ENCODE measurements around the gene SRPK1.

Gene SRPK1

DNA sequence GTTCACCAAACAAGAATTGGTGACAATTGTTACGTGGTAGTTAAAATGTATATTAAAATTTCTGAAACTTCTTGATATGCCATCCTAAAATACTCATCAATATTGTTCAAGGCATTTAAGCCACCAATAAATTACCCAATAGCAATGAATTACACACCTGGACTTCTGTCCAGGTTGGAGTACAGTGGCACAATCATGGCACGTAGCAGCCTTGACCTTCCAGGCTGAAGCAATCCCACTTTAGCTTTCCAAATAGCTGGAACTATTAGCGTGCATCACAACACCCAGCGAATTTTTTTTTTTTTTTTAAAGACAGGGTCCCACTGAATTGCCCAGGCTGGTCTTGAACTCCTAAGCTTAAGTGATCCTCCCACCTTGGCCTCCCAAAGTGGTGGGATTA lies 17.2 kb downstream of the SRPK1 start:
- in situ Hi-C loops (cut with MboI; ENCODE audit: low sequenced_read_pairs) = no loop called here

DNA sequence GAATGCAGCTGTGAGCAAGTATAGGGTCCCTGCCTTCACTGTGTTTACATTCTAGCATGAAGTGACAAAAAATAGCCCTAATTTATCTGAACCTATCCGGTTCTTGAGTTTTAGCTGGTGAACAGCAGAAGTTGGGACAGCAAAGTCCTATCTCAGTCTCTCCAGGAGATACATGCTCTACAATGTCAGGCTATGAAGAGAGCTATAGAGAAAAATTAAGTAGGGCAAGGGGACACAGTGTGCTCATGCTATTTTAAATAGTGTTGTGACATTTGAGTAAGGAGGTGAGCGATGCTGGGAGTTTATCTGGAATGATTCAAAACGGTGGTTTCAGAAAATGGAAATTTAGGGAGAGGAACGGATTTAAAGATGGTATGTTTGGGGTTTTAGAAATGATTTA lies 20.4 kb downstream of the SRPK1 start:
- in situ Hi-C loops (cut with MboI; ENCODE audit: low sequenced_read_pairs) = no loop called here

DNA sequence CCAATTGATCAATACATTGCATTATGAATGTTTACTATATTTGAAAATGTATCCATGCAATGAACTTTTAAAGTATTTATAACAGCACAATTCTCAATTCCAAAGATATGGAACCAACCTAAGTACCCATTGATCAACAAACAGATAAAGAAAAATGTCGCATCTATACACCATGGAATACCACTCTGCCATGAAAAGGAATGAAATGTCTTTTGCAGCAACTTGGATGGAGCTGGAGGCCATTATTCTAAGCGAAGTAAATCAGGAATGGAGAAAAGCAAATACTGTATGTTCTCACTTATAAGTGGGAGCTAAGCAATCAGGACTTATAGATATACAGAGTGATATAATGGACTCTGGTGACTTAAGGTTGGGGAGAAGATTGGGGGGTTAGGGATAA lies 22.9 kb downstream of the SRPK1 start:
- in situ Hi-C loops (cut with MboI; ENCODE audit: low sequenced_read_pairs) = no loop called here

DNA sequence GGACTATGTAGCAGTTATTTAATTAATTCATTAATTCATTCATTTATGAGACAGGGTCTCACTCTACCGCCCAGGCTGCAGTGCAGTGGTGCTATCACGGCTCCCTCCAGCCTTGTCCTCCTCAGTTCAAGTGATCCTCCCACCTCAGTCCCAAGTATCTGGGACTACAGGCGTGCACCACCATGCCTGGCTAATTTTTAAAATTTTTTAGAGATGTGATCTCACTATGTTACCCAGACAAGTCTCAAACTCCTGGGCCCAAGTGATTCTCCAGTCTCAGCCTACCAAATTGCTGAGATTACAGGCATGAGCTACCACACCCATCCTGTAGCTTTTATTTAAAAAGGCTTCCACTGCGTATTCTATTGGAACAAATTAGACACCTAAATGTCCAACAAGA lies 23.4 kb downstream of the SRPK1 start:
- in situ Hi-C loops (cut with MboI; ENCODE audit: low sequenced_read_pairs) = no loop called here

DNA sequence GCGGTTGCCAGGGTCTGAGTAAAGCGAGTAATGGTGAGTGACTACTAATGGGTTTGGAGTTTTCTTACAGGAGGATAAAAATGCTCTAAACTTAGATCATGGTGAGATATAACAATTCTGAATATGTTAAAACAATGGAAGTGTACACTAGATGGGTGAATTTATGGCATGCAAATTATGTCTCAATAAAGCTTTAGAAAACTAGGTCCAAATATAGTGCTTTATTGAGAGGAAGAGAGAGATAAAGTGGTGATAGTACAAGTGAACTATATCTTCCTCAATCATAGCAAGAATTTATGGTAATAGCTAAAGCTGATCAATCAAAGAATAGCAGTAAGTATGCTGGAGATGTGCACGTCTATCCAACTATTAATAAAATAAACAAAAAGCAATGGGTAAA lies 23.9 kb downstream of the SRPK1 start:
- in situ Hi-C loops (cut with MboI; ENCODE audit: low sequenced_read_pairs) = no loop called here

DNA sequence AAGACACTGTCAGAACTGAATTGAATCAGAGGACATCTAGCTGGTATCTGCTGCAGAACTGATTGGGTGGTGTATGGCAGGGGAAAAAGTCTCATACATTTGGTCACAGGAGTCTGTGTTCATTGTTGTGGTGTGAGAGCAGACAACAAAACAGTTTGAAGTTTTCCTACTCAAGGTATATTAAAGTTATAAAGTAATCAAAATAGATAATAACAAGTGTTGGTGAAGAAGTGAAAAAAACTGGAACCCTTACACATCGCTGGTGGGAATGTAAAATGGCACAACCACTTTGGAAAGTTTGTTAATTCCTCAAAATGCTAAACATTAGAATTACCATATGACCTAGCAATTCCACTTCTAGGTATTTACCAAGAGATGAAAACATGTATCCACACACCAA lies 24.7 kb downstream of the SRPK1 start:
- in situ Hi-C loops (cut with MboI; ENCODE audit: low sequenced_read_pairs) = no loop called here

DNA sequence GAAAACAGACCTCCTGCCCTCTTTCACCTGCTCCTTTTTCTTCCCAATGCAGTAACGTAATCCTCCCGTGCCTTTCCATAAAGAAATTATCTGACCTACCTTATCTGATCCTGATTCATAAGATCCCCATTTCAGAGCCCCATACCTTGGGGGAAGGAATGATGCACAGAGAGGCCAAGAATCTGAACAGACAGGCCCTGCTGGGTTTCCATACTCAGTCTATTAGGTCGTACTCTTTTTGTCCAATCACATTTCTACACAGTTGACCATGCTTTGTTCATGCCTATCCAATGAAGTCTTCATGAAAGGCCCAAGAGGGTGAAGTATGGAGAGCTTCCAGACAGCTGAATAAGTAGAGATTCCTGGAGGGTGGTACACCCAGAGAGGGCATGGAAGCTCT lies 25.3 kb downstream of the SRPK1 start:
- in situ Hi-C loops (cut with MboI; ENCODE audit: low sequenced_read_pairs) = no loop called here

DNA sequence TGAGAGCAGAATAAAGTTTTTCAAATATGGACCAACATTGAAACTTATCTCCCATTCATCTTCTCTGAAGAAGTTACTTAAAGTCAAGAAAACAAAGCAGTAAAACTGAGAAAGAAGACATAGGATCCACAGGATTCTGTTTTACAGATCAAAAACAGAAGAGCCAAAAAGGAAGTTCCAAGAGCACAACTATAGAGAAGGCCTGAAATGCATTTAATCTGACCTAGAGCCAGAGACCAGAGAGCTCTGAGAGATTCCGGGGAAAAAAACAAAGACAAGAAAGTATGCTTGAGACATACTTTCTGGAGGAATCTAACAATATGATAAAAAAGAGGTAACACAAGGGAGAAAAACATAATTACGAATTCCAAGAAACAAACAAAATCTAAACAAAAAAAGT lies 26.1 kb downstream of the SRPK1 start:
- in situ Hi-C loops (cut with MboI; ENCODE audit: low sequenced_read_pairs) = no loop called here

DNA sequence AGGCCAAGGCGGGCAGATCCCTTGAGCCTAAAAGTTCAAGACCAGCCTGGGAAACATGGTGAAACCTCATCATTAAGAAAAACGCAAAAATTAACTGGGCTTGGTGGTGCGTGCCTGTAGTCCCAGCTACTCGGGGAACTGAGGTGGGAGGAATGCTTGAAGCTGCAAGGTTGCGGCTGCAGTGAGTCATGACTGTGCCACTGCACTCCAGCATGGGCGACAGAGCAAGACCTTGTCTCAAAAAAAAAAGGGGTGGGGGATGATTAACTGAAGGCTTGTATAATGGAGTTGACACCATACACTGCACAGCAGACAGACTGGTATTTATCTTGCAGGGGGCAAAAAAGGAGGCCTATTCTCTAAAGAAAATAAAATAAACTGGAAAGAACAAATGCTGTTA lies 27.7 kb downstream of the SRPK1 start:
- in situ Hi-C loops (cut with MboI; ENCODE audit: low sequenced_read_pairs) = no loop called here

DNA sequence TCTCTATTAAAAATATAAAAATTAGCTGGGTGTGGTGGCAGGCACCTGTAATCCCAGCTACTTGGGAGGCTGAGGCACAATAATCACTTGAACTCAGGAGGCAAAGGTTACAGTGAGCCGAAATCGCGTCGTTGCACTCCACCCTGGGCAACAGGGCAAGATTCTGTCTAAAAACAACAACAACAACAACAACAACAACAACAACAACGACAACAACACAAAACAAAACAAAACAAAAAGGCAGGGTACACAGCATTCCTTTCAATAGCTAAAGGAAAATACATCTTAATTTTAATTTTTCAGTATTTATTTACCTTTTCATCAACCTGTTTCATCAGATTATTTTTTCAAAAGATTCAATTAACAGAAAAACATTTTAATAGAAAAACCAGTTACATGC lies 28.4 kb downstream of the SRPK1 start:
- in situ Hi-C loops (cut with MboI; ENCODE audit: low sequenced_read_pairs) = no loop called here

DNA sequence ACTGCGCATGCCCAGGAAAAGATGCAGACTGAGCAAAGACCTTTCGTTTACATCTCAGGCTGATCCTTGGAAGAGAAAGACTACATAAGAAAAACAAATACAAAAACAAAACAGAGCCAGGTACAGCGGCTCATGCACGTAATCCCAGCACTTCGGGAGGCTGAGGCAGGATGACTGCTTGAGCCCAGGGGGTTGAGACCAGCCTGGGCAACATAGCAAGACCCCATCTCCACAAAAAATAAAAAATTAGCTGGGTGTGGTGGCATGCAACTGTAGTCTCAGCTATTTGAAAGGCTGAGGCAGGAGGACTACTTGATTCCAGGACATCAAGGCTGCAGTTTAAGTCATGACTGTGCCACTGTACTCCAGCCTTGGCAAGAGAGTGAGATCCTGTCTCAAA lies 41.7 kb downstream of the SRPK1 start:
- in situ Hi-C loops (cut with MboI; ENCODE audit: low sequenced_read_pairs) = no loop called here

DNA sequence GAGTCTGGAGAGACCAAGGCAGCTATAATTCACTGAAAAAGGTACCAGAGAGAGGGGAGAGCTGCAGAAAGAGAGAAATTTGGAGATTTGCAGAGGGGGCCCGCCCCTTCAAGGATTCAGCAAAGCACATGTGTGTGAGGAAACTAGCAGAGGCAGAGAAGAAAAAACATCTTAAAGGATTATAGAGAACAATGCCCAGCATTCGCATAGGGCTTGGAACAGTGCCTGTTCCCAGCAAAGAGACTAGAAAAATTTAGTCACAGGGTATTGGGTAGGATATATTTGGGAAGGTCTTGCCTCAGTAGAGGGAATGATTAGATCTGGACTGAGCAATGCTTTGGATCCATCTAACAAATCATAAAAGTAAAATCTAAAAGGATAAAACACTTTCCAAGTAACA lies 44.0 kb downstream of the SRPK1 start:
- in situ Hi-C loops (cut with MboI; ENCODE audit: low sequenced_read_pairs) = no loop called here

DNA sequence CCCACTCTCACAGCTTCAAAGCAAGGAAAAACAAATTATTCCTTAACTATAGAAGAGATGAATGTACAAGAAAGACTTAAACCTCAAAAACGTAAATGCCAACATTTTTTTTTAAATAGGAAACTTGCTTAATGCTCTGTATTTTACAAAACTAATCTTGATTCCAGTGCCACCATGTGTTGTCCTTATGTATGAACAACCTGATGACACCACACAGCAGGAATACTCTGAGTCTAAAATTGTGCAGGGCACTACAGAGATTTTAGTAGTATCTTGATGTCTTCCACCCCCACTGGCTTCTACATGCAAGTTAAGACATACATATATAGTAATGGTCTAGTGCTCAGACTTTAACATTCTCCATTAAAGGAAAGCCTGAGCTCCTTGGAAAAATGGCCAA lies 46.2 kb downstream of the SRPK1 start:
- in situ Hi-C loops (cut with MboI; ENCODE audit: low sequenced_read_pairs) = no loop called here

DNA sequence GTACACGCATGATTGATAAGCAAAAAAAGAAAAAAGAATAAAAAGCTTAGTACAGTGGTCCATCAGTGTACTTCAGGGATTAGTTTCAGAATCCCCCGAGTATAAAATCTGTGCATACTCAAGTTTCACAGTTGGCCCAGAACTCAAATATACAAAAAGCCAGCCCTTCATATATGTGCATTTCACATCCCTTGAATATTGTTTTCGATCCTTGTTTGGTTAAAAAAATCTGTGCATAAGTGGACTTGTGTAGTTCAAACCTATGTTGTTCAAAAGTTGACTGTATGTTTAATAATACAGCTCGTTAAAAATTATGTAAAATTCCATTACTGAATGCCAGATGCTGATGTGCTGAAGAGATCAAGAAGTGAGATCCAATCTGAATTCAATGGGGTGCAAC lies 61.5 kb downstream of the SRPK1 start:
- in situ Hi-C loops (cut with MboI; ENCODE audit: low sequenced_read_pairs) = no loop called here

DNA sequence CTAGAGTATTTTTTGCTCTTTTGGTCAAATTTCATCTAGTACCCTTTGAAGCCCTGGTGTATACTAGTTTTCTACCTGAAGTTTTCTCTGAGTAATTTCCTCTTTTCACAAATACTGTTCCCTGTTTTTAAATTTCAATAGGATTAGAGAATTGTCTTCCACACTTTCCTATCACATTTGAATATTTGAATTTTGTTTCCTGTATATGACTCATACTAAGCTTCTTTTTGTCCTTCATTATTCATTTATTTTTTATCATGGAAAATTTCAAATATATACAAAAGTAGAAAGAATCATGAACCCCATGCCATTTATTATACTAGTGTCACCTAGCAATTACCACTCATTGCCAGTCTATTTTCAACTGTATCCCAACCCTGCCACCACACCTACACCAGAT lies 63.0 kb downstream of the SRPK1 start:
- in situ Hi-C loops (cut with MboI; ENCODE audit: low sequenced_read_pairs) = no loop called here

DNA sequence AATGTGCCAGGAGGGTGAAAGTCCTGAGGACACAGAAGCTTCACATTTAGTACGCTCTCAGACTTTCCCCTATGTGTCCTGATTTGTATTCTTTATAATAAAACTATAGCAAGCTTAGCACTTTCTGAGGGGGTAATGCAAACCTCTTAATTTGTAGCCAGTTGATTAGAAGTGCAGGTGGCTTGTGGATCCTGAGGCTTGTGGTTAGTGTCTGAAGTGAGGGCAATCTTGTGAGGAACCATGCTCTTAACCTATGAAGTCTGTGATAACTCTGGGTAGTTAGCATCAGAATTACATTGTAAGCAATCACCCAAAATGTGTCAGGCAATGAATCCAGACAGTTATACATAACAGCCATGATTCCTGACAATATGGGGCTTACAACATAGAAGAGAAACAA lies 64.6 kb downstream of the SRPK1 start:
- in situ Hi-C loops (cut with MboI; ENCODE audit: low sequenced_read_pairs) = no loop called here

DNA sequence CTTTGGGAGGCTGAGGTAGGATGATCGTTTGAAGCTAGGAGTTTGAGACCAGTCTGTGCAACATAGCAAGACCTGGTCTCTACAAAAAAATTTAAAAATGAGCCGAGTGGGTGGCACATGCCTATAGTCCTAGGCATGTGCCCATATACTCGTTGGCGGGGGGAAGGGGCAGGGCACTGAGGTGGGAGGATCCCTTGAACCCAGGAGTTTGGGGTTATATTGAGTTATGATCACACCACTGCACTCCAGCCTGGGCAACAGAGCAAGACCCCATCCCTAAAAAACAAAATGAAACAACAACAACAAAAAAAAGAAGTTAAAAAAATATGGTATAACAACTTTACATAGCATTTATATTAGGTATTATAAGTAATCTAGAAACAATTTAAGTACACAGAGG lies 67.9 kb downstream of the SRPK1 start:
- in situ Hi-C loops (cut with MboI; ENCODE audit: low sequenced_read_pairs) = no loop called here

DNA sequence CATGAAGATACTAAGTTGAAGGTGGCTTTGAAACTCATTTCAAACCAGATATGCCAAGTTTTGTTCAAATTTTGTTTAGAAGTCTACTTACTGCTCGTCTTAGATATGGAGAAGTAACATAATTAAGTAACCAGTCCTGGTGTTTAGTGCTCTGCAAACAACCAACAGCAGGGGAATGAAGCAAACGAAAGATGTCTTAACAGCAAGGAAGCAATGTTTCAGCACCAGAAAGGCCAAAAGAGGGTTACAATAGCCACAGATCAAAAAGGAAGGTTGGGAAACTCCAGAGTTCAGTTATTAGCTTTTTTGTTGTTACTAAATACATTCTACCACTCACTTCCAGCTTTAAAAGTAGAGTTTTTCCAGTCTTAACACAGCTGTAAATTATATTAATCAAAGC lies 70.7 kb downstream of the SRPK1 start:
- in situ Hi-C loops (cut with MboI; ENCODE audit: low sequenced_read_pairs) = no loop called here

DNA sequence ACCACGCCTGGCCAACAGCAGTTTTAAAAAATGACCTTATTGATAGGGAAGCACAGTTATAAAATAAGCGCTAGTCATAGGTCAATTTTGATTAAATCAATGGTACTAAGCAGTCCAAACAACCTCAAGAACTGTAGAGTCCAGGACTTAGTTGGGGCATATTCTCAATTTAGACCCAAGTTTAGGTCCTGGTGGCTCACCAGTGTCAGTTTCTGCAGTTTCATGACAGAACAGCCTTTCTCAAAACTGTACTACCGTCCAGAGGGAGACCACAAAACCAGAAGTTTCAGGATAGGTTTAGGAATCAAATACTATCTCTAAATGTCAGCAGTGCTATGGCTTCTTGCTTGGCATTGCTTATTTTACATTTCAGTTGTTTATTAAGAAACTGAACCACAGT lies 76.6 kb downstream of the SRPK1 start:
- in situ Hi-C loops (cut with MboI; ENCODE audit: low sequenced_read_pairs) = no loop called here

DNA sequence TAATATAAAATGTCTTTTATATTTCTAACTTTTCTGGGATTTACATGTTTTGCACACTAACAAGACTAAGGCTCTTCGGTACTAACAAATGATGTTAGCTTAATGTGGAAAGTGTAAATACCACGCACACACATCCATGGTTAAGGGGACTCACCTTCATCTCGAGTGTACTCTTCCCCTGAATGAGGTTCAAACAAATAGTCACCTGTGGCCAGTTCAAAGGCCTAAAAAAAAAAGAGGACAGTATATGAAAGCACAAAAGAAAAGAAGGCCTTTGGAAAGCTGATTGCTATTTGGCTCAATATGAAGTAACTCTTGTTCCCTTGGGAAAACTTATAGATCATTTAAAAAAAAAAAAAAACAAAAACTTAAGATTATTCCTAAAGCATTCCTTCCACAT lies 78.5 kb downstream of the SRPK1 start:
- in situ Hi-C loops (cut with MboI; ENCODE audit: low sequenced_read_pairs) = no loop called here

DNA sequence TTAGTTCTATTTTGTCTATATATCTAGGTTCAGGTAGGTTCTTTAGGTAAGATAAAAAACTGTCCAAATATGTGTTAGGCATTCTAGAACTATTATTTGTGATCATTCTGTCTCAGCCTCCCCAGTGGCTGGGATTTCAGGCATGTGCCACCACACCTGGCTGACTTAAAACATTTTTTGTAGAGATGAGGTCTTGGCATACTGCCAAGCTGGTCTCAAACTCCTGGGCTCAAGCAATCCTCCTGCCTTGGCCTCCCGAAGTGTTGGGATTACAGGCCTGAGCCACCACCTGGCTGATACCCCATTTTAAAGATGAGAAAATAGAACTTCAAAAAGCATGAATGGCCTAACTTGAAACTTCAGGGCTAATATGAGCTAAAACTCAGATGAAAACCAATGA lies 81.9 kb downstream of the SRPK1 start:
- in situ Hi-C loops (cut with MboI; ENCODE audit: low sequenced_read_pairs) = no loop called here

DNA sequence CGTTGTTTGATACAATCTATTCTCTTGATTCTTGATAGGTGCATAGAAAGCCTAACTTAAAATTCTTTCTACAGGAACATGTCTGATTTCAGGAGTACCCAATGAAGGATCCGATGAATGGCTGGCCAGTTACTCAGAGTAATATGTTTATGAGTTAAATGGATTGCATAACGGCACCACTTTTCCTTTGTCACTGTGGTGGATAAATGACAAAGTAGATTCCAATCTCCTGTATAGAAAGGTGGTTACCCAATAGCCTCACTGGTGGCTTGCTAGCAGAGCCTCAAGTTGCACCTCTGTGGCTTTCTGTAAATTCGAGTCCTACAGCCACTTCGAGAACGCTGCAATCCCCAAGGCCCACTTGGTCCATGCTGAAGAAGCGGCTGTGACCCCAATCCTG lies 87.4 kb downstream of the SRPK1 start:
- in situ Hi-C loops (cut with MboI; ENCODE audit: low sequenced_read_pairs) = no loop called here

DNA sequence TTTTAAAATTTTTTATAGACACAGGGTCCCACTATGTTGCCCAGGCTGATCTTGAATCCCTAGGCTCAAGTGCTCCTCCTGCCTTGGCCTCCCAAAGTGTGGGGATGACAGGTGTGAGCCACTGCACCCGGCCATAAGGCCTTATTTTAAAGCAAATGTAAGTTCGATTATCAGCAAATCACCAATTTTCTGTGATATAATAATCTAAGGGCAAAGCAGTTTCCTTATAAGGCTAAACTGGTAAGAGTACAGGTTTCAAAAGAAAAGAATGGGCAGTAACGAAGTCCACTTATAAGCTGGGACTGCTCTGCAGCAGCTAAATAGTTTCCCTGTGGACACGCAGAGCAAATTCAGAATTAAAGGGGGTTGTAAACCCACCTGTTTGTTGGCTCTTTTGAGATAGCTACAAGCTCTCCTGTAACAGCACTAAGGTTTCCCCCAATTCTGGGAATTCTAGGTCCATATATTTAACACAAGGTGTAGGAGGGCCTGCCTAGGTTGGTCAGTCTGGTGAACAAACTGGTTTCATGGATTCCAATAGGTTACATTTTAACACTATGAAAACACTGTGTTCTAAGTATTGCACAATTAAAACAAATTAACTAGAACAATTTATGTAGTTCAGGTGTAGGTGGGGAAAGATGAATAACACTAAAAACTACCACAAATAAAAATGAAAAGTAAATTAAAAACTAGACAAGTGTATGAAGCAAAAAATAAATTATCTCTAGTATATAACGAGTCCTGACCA lies 89.5 kb downstream of the SRPK1 start:
- in situ Hi-C loops (cut with MboI; ENCODE audit: low sequenced_read_pairs) = no loop called here
